OCI-LY1 (cell line): ENCODE results near the gene CARS1.

ENCODE experiments used
- H2AFZ ChIP-seq: fragments of 200-600 bp; sonication (generic), shearing (Covaris generic); 2 replicates; pipeline ENCODE4 v1.6.0; 2014; ENCODE audit warnings: antibody characterized with exemption, mild to moderate bottlenecking, low read length
- H3F3A ChIP-seq: fragments of 200-600 bp; sonication (generic), shearing (Covaris generic); 2 replicates; pipeline ENCODE4 v1.6.0; 2014; ENCODE audit warnings: mild to moderate bottlenecking, antibody characterized with exemption, low read length, moderate library complexity; ENCODE audit not compliant: insufficient read depth
- H3K27ac ChIP-seq: fragments of 200-600 bp; sonication (generic); 2 replicates; pipeline ENCODE4 v1.5.1; 2014; ENCODE audit warnings: low read length, mixed run types, mild to moderate bottlenecking, low read depth; ENCODE audit not compliant: poor library complexity, severe bottlenecking
- H3K27me3 ChIP-seq: fragments of 200-600 bp; sonication (generic); 2 replicates; pipeline ENCODE4 v1.6.0; 2014; ENCODE audit warnings: antibody characterized with exemption, mild to moderate bottlenecking, low read length, moderate library complexity; ENCODE audit not compliant: insufficient read depth
- H3K36me3 ChIP-seq: fragments of 200-600 bp; sonication (generic); 2 replicates; pipeline ENCODE4 v1.6.1; 2014; ENCODE audit warnings: mild to moderate bottlenecking, antibody characterized with exemption, low read length, moderate library complexity, mixed read lengths; ENCODE audit not compliant: insufficient read depth
- H3K4me1 ChIP-seq: fragments of 200-600 bp; sonication (generic); 2 replicates; pipeline ENCODE4 v1.5.1; 2014; ENCODE audit warnings: mild to moderate bottlenecking, low read length, moderate library complexity; ENCODE audit not compliant: insufficient read depth, severe bottlenecking
- H3K4me2 ChIP-seq: fragments of 200-600 bp; sonication (generic), shearing (Covaris generic); 2 replicates; pipeline ENCODE4 v1.6.1; 2014; ENCODE audit warnings: low read length
- H3K4me3 ChIP-seq: fragments of 200-600 bp; sonication (generic); 2 replicates; pipeline ENCODE4 v1.5.1; 2014; ENCODE audit warnings: low read length, low read depth, mild to moderate bottlenecking, mixed read lengths; ENCODE audit not compliant: poor library complexity, severe bottlenecking
- H3K79me2 ChIP-seq: fragments of 200-600 bp; shearing (Covaris generic); 2 replicates; pipeline ENCODE4 v1.6.1; 2016; ENCODE audit warnings: mixed run types, low read length, mixed read lengths; ENCODE audit not compliant: insufficient read depth
- H3K9ac ChIP-seq: fragments of 200-600 bp; sonication (generic), shearing (Covaris generic); 2 replicates; pipeline ENCODE4 v1.6.1; 2014; ENCODE audit warnings: mild to moderate bottlenecking, low read length, mixed read lengths
- H3K9me2 ChIP-seq: fragments of 200-600 bp; sonication (generic), shearing (Covaris generic); 2 replicates; pipeline ENCODE4 v1.6.1; 2014; ENCODE audit warnings: low read depth, mild to moderate bottlenecking, low read length, mixed read lengths
- H3K9me3 ChIP-seq: fragments of 200-600 bp; shearing (Covaris generic); 2 replicates; pipeline ENCODE4 v1.6.1; 2014; ENCODE audit warnings: low read length, mixed read lengths
- H4K20me1 ChIP-seq: fragments of 200-600 bp; sonication (generic), shearing (Covaris generic); 2 replicates; pipeline ENCODE4 v1.6.0; 2016; ENCODE audit warnings: mild to moderate bottlenecking, low read length; ENCODE audit not compliant: insufficient read depth
- EZH2 ChIP-seq: fragments of 200-600 bp; sonication (generic), shearing (Covaris generic); IDR thresholded peaks from 2 replicates; pipeline ENCODE4 v1.8.0; 2017; ENCODE audit warnings: borderline replicate concordance, mixed run types, mild to moderate bottlenecking, antibody characterized with exemption, low read length, moderate library complexity, mixed read lengths
- TF ChIP-seq, protein P1 (sequence below): fragments of 200-600 bp; sonication (generic), shearing (Covaris generic); IDR thresholded peaks from 2 replicates; pipeline ENCODE4 v1.5.1; 2017; ENCODE audit warnings: mild to moderate bottlenecking, antibody characterized with exemption, low read length, moderate library complexity, mixed read lengths

CARS1 gene

DNA sequence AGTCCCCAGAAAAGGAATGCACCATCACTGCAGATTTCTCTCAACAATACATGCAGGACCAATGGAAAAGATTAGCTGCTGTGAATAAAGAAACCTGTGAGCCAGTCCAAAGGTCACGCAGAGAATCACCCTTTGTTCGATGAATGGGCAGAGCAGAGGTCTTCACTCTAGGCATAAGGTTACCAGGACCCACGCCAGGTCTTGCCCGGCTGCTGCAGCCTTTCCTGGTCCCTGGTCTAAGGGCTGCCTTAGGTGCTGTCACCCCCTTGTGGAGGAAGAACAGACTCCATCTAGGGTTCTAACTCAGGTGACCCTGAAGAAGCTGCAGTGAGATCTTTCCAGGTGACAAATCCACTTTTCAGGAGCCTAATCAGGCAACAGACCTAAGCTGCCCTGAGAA is 36.1 kb downstream of the CARS1 start:
- H3K4me2 ChIP-seq: no peak overlapping the region
- no peaks in the 10 kb centered on the region for H4K20me1 ChIP-seq
- H3K9me2 ChIP-seq: no peaks in the 10 kb centered on the region
- H3K4me3 ChIP-seq: no peak overlapping the region
- no peaks in the 10 kb centered on the region for H3F3A ChIP-seq
- H3K9ac ChIP-seq: no peak overlapping the region
- H3K4me1 ChIP-seq: peaks cover 12% of the 10 kb centered on the region
- H3K27me3 ChIP-seq: no peaks in the 10 kb centered on the region
- no peaks in the 10 kb centered on the region for H3K9me3 ChIP-seq
- H3K27ac ChIP-seq: no peak overlapping the region
- TF ChIP-seq, protein P1, sequence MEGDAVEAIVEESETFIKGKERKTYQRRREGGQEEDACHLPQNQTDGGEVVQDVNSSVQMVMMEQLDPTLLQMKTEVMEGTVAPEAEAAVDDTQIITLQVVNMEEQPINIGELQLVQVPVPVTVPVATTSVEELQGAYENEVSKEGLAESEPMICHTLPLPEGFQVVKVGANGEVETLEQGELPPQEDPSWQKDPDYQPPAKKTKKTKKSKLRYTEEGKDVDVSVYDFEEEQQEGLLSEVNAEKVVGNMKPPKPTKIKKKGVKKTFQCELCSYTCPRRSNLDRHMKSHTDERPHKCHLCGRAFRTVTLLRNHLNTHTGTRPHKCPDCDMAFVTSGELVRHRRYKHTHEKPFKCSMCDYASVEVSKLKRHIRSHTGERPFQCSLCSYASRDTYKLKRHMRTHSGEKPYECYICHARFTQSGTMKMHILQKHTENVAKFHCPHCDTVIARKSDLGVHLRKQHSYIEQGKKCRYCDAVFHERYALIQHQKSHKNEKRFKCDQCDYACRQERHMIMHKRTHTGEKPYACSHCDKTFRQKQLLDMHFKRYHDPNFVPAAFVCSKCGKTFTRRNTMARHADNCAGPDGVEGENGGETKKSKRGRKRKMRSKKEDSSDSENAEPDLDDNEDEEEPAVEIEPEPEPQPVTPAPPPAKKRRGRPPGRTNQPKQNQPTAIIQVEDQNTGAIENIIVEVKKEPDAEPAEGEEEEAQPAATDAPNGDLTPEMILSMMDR: peak; percentile 63
- no peak for TF ChIP-seq EZH2
- no peak overlapping the region for H2AFZ ChIP-seq
- peaks cover 41% of the 10 kb centered on the region for H3K36me3 ChIP-seq
- no peaks in the 10 kb centered on the region for H3K79me2 ChIP-seq

DNA sequence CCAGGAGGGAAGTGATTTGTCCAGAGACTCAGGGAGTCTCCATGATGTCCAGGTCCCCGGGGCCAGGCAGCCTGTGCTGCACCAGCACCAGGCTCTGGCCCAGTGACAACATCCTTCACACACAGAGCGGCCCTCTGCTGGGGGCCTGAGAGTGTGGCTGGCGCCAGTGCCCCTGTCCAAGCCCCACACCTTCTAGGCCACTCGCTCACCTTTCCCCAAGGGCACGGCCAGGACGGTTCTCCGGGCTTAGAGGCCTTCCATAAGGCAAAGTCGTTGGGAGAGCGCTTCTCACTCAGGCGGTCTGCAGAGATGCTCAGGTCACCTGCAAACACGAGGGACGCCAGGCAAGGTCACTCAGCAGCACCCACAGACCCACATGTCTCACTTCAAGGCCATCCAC is 37.2 kb downstream of the CARS1 start:
- TF ChIP-seq, protein P1: no peak
- no peak for TF ChIP-seq EZH2
- H3K9me3 ChIP-seq: no peaks in the 10 kb centered on the region
- H3K27ac ChIP-seq: no peak overlapping the region
- no peaks in the 10 kb centered on the region for H3K79me2 ChIP-seq
- no peak overlapping the region for H3K4me3 ChIP-seq
- H3K9me2 ChIP-seq: no peaks in the 10 kb centered on the region
- peaks cover 43% of the 10 kb centered on the region for H3K36me3 ChIP-seq
- no peaks in the 10 kb centered on the region for H3K27me3 ChIP-seq
- H3K9ac ChIP-seq: no peak overlapping the region
- no peaks in the 10 kb centered on the region for H4K20me1 ChIP-seq
- no peak overlapping the region for H3K4me2 ChIP-seq
- no peak overlapping the region for H2AFZ ChIP-seq
- no peaks in the 10 kb centered on the region for H3F3A ChIP-seq
- H3K4me1 ChIP-seq: peaks cover 12% of the 10 kb centered on the region

DNA sequence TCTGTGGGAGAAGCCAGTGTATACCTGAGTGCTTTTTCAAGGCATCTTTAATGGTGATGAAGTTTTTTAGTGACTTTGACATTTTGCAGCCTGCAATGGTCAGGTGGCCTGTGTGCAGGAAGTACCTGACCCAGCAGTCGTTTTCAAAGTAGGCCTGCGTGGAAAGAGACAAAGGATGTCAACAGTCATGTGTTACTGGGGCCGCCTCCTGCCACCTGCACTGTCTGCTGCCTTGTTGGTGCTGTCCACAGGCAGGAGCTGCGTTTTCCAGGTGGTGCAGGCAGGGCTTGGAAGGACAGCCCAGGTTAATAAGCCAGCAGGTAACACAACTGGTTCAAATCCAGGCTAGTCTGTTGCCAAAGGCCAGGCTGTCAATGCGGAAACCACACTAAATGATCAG is 38.6 kb downstream of the CARS1 start:
- Histone ChIP-seq H3K79me2 (no peaks in the 10 kb centered on the region), H3K4me2 (no peak overlapping the region), H3K4me1 (peaks cover 12% of the 10 kb centered on the region), H3K4me3 (no peak overlapping the region), H4K20me1 (no peaks in the 10 kb centered on the region), H3K27ac (no peak overlapping the region), H3K9ac (no peak overlapping the region), H3K9me2 (no peaks in the 10 kb centered on the region), H3K9me3 (no peaks in the 10 kb centered on the region), H2AFZ (no peak overlapping the region), H3K36me3 (peaks cover 51% of the 10 kb centered on the region), H3F3A (no peaks in the 10 kb centered on the region), H3K27me3 (no peaks in the 10 kb centered on the region)
- TF ChIP-seq EZH2: no peak
- TF ChIP-seq, protein P1: no peak
